Liver (tissue), 9 donors: ENCODE data around the gene VDR. TPM values are rescaled to one million over a fixed set of nuclear protein-coding genes. Genes with fewer than 3 reads are reported as not detected.

ENCODE experiments used
- DNase-seq: peaks from one replicate; pipeline ENCODE4 v3.0.0-alpha.2; 2017; ENCODE audit warnings: low spot score
- H3K27ac ChIP-seq, 2 donors: one replicate each; pipeline ENCODE4 v1.7.0; 2013; ENCODE audit warnings: inconsistent platforms in 2 of 2, low read length in 2 of 2, control low read depth in 1 of 2, low read depth in 1 of 2, mild to moderate bottlenecking in 1 of 2
- H3K27me3 ChIP-seq, 4 donors: one replicate each; pipeline versions ENCODE4 v1.6.1 to v1.7.0; 2013; ENCODE audit warnings: low read length in 3 of 4, inconsistent platforms in 1 of 4, mild to moderate bottlenecking in 1 of 4, moderate library complexity in 1 of 4; ENCODE audit not compliant: control insufficient read depth in 4 of 4, insufficient read depth in 4 of 4
- H3K36me3 ChIP-seq, 4 donors: one replicate each; pipeline versions ENCODE4 v1.6.1 to v1.7.0; 2013; ENCODE audit warnings: low read length in 3 of 4, mild to moderate bottlenecking in 3 of 4, low read depth in 1 of 4, moderate library complexity in 1 of 4; ENCODE audit not compliant: control insufficient read depth in 4 of 4, insufficient read depth in 3 of 4
- H3K4me1 ChIP-seq, 4 donors: one replicate each; pipeline versions ENCODE4 v1.6.1 to v1.7.0; 2013; ENCODE audit warnings: low read length in 3 of 4, mild to moderate bottlenecking in 3 of 4, moderate library complexity in 1 of 4; ENCODE audit not compliant: control insufficient read depth in 4 of 4, insufficient read depth in 4 of 4
- H3K4me3 ChIP-seq, 3 donors: one replicate each; pipeline versions ENCODE4 v1.6.1 to v1.7.0; 2013; ENCODE audit warnings: low read length in 3 of 3, control low read depth in 1 of 3, low read depth in 1 of 3, mild to moderate bottlenecking in 1 of 3
- H3K9ac ChIP-seq, 2 donors: one replicate each; pipeline ENCODE4 v1.7.0; 2013; ENCODE audit warnings: low read length in 2 of 2, mild to moderate bottlenecking in 2 of 2, moderate library complexity in 2 of 2, control low read depth in 1 of 2, low read depth in 1 of 2
- H3K9me3 ChIP-seq, 4 donors: one replicate each; pipeline versions ENCODE4 v1.6.1 to v1.7.0; 2013; ENCODE audit warnings: low read length in 3 of 4; ENCODE audit not compliant: control insufficient read depth in 4 of 4
- EGR1 ChIP-seq, 2 donors: IDR thresholded peaks; 2 replicates each; pipeline ENCODE4 v1.6.1; 2016 to 2018; ENCODE audit warnings: antibody characterized with exemption in 2 of 2, low read depth in 2 of 2
- FOXA1 ChIP-seq: IDR thresholded peaks from 2 replicates; pipeline ENCODE4 v1.6.1; 2016; ENCODE audit warnings: antibody characterized with exemption
- FOXA2 ChIP-seq: IDR thresholded peaks from 2 replicates; pipeline ENCODE4 v1.6.1; 2016; ENCODE audit warnings: antibody characterized with exemption
- GABPA ChIP-seq, 2 donors: IDR thresholded peaks in 1 of 2; conservative IDR thresholded peaks in 1 of 2; 2 replicates each; pipeline ENCODE4 v1.6.1; 2016; ENCODE audit warnings: antibody characterized with exemption in 2 of 2, mild to moderate bottlenecking in 1 of 2, moderate library complexity in 1 of 2
- HNF4A ChIP-seq, 2 donors: conservative IDR thresholded peaks; 2 replicates each; pipeline ENCODE4 v1.6.1; 2016; ENCODE audit warnings: antibody characterized with exemption in 2 of 2, mild to moderate bottlenecking in 2 of 2
- HNF4G ChIP-seq: IDR thresholded peaks from 2 replicates; pipeline ENCODE4 v1.6.1; 2016; ENCODE audit warnings: antibody characterized with exemption
- NR2F2 ChIP-seq: IDR thresholded peaks from 2 replicates; pipeline ENCODE4 v1.6.1; 2016; ENCODE audit warnings: antibody characterized with exemption
- RAD21 ChIP-seq, 2 donors: IDR thresholded peaks; 2 replicates each; pipeline ENCODE4 v1.6.1; 2016; ENCODE audit warnings: antibody characterized with exemption in 2 of 2, mild to moderate bottlenecking in 2 of 2
- RXRA ChIP-seq, 2 donors: IDR thresholded peaks; 2 replicates each; pipeline ENCODE4 v1.6.1; 2017 to 2018; ENCODE audit warnings: antibody characterized with exemption in 2 of 2, mild to moderate bottlenecking in 1 of 2
- SP1 ChIP-seq: IDR thresholded peaks from 2 replicates; pipeline ENCODE4 v1.6.1; 2018; ENCODE audit warnings: antibody characterized with exemption, mild to moderate bottlenecking
- TAF1 ChIP-seq: conservative IDR thresholded peaks from 2 replicates; pipeline ENCODE4 v1.6.1; 2016; ENCODE audit warnings: antibody characterized with exemption, mild to moderate bottlenecking
- YY1 ChIP-seq: IDR thresholded peaks from 2 replicates; pipeline ENCODE4 v1.6.1; 2016; ENCODE audit warnings: antibody characterized with exemption, mild to moderate bottlenecking
- WGBS: extraction: QIAGEN DNeasy Blood & Tissue Kit; methylation state at CpG from one replicate; pipeline ENCODE4 v1.1.7; 2013; 5-methylcytosine and 5-hydroxymethylcytosine counted together
- polyA plus RNA-seq, 2 donors: library from polyadenylated mRNA; stranded (reverse) in 1 of 2; unstranded in 1 of 2; fragments of 200-250 nt in 1 of 2; fragments of >200 nt in 1 of 2; fragmentation: Nextera tagmentation in 1 of 2; extraction: Ambion mirVana in 1 of 2; gene quantifications; one replicate each; pipeline versions ENCODE4 v1.2.1 to v1.2.3, GENCODE V29; 2013 to 2015
- total RNA-seq, 2 donors: library from RNA; depleted of rRNA; stranded (reverse); fragments of >200 nt; gene quantifications; one replicate each; pipeline ENCODE4 v1.2.3, GENCODE V29; 2014
- TF ChIP-seq, protein P1 (sequence below): IDR thresholded peaks from 2 replicates; pipeline ENCODE4 v1.6.1; 2016; ENCODE audit warnings: antibody characterized with exemption
- TF ChIP-seq, protein P2 (sequence below): IDR thresholded peaks from 2 replicates; pipeline ENCODE4 v1.6.1; 2016; ENCODE audit warnings: antibody characterized with exemption, mild to moderate bottlenecking
- TF ChIP-seq, protein P3 (sequence below): fragments of 150-350 bp; IDR thresholded peaks from 2 replicates; pipeline ENCODE4 v1.5.1; 2017; ENCODE audit warnings: improper control_type of control experiment, low read depth, low read length; ENCODE audit not compliant: missing input control
- donor health status: healthy.
- donor health status: healthy.
- donor health status: healthy.
- donor health status: healthy.
- donor health status: healthy.

The VDR gene
- total and polyA plus RNA-seq, 4 donors, result 0.25 to 0.47 (median 0.35) TPM

DNA sequence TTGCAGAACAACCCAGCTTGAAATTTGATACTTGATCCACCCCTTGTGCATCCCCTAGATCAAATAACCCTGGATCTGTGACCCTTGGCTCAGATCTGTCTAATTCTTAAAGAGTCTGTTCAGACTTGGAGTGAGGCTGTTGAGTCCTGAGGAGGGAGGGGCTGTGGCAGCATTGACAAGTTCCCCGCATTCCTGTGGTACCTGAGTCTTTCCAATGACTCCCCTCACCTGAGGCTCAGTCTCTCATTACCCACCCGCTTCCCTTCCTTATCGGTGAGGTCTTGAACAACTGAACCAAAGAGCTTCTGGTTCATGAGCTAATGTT lies 69.0 kb downstream of the VDR start:
- no peaks in the 10 kb centered on the region for H3K27me3 ChIP-seq
- H3K27ac ChIP-seq, result no peak overlapping the region
- no peaks in the 10 kb centered on the region for H3K36me3 ChIP-seq
- TF ChIP-seq, protein P1, sequence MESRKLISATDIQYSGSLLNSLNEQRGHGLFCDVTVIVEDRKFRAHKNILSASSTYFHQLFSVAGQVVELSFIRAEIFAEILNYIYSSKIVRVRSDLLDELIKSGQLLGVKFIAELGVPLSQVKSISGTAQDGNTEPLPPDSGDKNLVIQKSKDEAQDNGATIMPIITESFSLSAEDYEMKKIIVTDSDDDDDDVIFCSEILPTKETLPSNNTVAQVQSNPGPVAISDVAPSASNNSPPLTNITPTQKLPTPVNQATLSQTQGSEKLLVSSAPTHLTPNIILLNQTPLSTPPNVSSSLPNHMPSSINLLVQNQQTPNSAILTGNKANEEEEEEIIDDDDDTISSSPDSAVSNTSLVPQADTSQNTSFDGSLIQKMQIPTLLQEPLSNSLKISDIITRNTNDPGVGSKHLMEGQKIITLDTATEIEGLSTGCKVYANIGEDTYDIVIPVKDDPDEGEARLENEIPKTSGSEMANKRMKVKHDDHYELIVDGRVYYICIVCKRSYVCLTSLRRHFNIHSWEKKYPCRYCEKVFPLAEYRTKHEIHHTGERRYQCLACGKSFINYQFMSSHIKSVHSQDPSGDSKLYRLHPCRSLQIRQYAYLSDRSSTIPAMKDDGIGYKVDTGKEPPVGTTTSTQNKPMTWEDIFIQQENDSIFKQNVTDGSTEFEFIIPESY, result no peak
- TF ChIP-seq EGR1 (IDR thresholded peaks at IDR 0.05; ENCODE audit: low read depth in 2 of 2) (no peak), HNF4A (conservative IDR thresholded peaks at IDR 0.05) (no peak), RXRA (IDR thresholded peaks at IDR 0.05) (peak in 1 of 2 donors; percentile 17), FOXA2 (no peak), TAF1 (no peak), NR2F2 (peak; percentile 41), HNF4G (no peak), RAD21 (IDR thresholded peaks at IDR 0.05) (no peak), SP1 (no peak)
- TF ChIP-seq, protein P2, sequence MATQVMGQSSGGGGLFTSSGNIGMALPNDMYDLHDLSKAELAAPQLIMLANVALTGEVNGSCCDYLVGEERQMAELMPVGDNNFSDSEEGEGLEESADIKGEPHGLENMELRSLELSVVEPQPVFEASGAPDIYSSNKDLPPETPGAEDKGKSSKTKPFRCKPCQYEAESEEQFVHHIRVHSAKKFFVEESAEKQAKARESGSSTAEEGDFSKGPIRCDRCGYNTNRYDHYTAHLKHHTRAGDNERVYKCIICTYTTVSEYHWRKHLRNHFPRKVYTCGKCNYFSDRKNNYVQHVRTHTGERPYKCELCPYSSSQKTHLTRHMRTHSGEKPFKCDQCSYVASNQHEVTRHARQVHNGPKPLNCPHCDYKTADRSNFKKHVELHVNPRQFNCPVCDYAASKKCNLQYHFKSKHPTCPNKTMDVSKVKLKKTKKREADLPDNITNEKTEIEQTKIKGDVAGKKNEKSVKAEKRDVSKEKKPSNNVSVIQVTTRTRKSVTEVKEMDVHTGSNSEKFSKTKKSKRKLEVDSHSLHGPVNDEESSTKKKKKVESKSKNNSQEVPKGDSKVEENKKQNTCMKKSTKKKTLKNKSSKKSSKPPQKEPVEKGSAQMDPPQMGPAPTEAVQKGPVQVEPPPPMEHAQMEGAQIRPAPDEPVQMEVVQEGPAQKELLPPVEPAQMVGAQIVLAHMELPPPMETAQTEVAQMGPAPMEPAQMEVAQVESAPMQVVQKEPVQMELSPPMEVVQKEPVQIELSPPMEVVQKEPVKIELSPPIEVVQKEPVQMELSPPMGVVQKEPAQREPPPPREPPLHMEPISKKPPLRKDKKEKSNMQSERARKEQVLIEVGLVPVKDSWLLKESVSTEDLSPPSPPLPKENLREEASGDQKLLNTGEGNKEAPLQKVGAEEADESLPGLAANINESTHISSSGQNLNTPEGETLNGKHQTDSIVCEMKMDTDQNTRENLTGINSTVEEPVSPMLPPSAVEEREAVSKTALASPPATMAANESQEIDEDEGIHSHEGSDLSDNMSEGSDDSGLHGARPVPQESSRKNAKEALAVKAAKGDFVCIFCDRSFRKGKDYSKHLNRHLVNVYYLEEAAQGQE, result no peak
- TF ChIP-seq, protein P3, sequence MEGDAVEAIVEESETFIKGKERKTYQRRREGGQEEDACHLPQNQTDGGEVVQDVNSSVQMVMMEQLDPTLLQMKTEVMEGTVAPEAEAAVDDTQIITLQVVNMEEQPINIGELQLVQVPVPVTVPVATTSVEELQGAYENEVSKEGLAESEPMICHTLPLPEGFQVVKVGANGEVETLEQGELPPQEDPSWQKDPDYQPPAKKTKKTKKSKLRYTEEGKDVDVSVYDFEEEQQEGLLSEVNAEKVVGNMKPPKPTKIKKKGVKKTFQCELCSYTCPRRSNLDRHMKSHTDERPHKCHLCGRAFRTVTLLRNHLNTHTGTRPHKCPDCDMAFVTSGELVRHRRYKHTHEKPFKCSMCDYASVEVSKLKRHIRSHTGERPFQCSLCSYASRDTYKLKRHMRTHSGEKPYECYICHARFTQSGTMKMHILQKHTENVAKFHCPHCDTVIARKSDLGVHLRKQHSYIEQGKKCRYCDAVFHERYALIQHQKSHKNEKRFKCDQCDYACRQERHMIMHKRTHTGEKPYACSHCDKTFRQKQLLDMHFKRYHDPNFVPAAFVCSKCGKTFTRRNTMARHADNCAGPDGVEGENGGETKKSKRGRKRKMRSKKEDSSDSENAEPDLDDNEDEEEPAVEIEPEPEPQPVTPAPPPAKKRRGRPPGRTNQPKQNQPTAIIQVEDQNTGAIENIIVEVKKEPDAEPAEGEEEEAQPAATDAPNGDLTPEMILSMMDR, result no peak
- H3K9ac ChIP-seq, result no peak overlapping the region
- H3K4me1 ChIP-seq, result no peaks in the 10 kb centered on the region
- no peak overlapping the region for H3K4me3 ChIP-seq
- no peak for DNase-seq
- H3K9me3 ChIP-seq, result no peaks in the 10 kb centered on the region
- 85% methylated on average over 3 of the region's 3 CpGs for WGBS

DNA sequence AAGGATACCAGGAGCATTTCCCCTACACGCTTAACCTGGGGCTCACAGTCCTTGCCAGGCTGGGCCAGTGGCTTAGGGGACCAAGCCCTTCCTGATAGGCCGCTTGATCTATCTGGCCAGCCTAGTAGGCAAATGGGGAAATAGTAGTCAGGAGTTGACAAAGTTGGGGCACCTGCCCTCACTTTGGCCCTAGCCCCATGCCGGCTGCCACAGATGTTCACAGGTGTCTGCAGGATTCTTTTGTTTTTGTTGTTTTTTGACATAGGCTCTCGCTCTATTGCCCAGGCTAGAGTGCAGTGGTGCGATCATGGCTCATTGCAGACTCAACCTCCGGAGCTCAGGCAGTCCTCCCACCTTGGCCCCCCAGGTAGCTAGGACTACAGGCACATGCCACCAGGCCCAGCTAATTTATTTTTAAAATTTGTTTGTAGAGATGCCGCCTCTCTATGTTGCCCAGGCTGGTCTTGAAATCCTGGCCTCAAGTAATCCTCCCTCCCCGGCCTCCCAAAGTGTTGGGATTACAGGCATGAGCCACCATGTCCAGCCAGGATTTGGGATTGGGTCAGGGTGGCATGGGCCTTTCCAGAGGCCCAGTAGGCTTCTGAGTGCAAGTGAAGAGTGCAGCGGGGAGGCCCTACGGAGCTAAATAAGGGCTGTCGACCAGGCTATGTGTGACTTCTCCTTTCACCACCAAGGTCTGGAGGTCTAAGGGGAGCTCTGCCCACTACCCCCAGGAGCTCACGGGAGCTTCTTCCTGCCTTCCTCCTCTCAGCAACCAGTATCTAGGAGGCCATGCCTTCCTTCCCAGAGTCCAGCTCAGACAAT lies 69.6 kb downstream of the VDR start:
- no peak for DNase-seq
- no peaks in the 10 kb centered on the region for H3K36me3 ChIP-seq
- H3K27ac ChIP-seq, result no peak overlapping the region
- H3K4me1 ChIP-seq, result no peaks in the 10 kb centered on the region
- H3K27me3 ChIP-seq, result no peaks in the 10 kb centered on the region
- no peaks in the 10 kb centered on the region for H3K9me3 ChIP-seq
- H3K4me3 ChIP-seq, result no peak overlapping the region
- 89% methylated on average over 12 of the region's 12 CpGs for WGBS
- no peak overlapping the region for H3K9ac ChIP-seq
- TF ChIP-seq TAF1, result no peak
- no peak for TF ChIP-seq EGR1 (IDR thresholded peaks at IDR 0.05; ENCODE audit: low read depth in 2 of 2)
- no peak for TF ChIP-seq FOXA1
- no peak for TF ChIP-seq YY1
- TF ChIP-seq SP1, result no peak
- TF ChIP-seq, protein P3, result no peak
- TF ChIP-seq, protein P2, result no peak
- TF ChIP-seq, protein P1, result no peak
- no peak for TF ChIP-seq GABPA (IDR thresholded peaks at IDR 0.05 in 1 of 2, conservative IDR thresholded peaks at IDR 0.05 in 1 of 2)
- TF ChIP-seq NR2F2, result no peak
